Calu3 (cell line): ENCODE measurements around the gene EFNB1. TPM values are rescaled to one million over a fixed set of nuclear protein-coding genes. Genes with fewer than 3 reads are reported as not detected.

ENCODE experiments used
- BruUV-seq: library from RNA; stranded (reverse); fragments of 400-500 nt; replicated peaks from 2 replicates; lab custom pipeline; 2021; lab: Mats Ljungman, UMichigan
- CTCF ChIA-PET: fragments of 300-600 bp; sonication (Branson Sonifier 250); formaldehyde crosslinking; loops from one replicate; lab custom pipeline; 2022; ENCODE audit warnings: antibody characterized with exemption; lab: Charles Lee
- DNase-seq: peaks from one replicate; pipeline ENCODE4 v3.0.0; 2022
- H3K27ac Mint-ChIP-seq: one replicate; pipeline ENCODE4 v1.8.0; 2022; ENCODE audit warnings: mixed read lengths; ENCODE audit not compliant: unreplicated experiment
- H3K27me3 Mint-ChIP-seq: one replicate; pipeline ENCODE4 v1.8.0; 2022; ENCODE audit warnings: mixed read lengths; ENCODE audit not compliant: unreplicated experiment
- H3K36me3 Mint-ChIP-seq: one replicate; pipeline ENCODE4 v1.8.0; 2022; ENCODE audit warnings: mild to moderate bottlenecking, moderate library complexity, mixed read lengths; ENCODE audit not compliant: insufficient read depth, unreplicated experiment
- H3K4me1 Mint-ChIP-seq: one replicate; pipeline ENCODE4 v1.8.0; 2022; ENCODE audit warnings: mild to moderate bottlenecking, low read depth, mixed read lengths; ENCODE audit not compliant: unreplicated experiment
- H3K4me3 Mint-ChIP-seq: one replicate; pipeline ENCODE4 v1.8.0; 2022; ENCODE audit warnings: mild to moderate bottlenecking, low read depth, moderate library complexity, mixed read lengths; ENCODE audit not compliant: unreplicated experiment
- H3K9me3 Mint-ChIP-seq: one replicate; pipeline ENCODE4 v1.8.0; 2022; ENCODE audit warnings: low read depth, mixed read lengths; ENCODE audit not compliant: unreplicated experiment
- CTCF ChIP-seq: fragments of 200-600 bp; IDR thresholded peaks from one replicate; pipeline ENCODE4 v1.8.0; 2022; ENCODE audit warnings: antibody characterized with exemption; ENCODE audit not compliant: unreplicated experiment
- intact Hi-C: fragments of 100-400 bp; cut with micrococcal nuclease; formaldehyde crosslinking; loops from one replicate; pipeline ENCODE4 v1.10.0; 2022; ENCODE audit not compliant: unreplicated experiment
- total RNA-seq: library from RNA; stranded (reverse); gene quantifications from 2 replicates; pipeline ENCODE4 v1.2.3, GENCODE V29; 2022

The EFNB1 gene
- total RNA-seq, 1 experiment from 2014 or later, result 12.6 TPM

- CTCF ChIA-PET, result interaction anchor here (1.0 kb wide), 1 partner anchor 15 kb away, joined by 3 read pairs; no protein-coding TSS in a partner anchor
- H3K4me3 Mint-ChIP-seq, result no peak overlapping the region
- no peaks in the 10 kb centered on the region for H3K9me3 Mint-ChIP-seq
- BruUV-seq, result no TSS peak
- peaks cover 19% of the 10 kb centered on the region for H3K4me1 Mint-ChIP-seq
- H3K27me3 Mint-ChIP-seq, result no peaks in the 10 kb centered on the region
- peak overlapping the region; percentile 1 for H3K27ac Mint-ChIP-seq
- no peak for DNase-seq
- TF ChIP-seq CTCF, result no peak
- intact Hi-C loops, result no loop called here
- H3K36me3 Mint-ChIP-seq, result peaks cover 11% of the 10 kb centered on the region
These were observed 14.2 kb downstream of the EFNB1 start for GRCh38 chrX:68842781-68843581.

- H3K9me3 Mint-ChIP-seq, result no peaks in the 10 kb centered on the region
- no peak overlapping the region for H3K27ac Mint-ChIP-seq
- CTCF ChIA-PET, result no interaction called here
- H3K36me3 Mint-ChIP-seq, result peaks cover 11% of the 10 kb centered on the region
- no peak for TF ChIP-seq CTCF
- H3K4me3 Mint-ChIP-seq, result no peak overlapping the region
- no TSS peak for BruUV-seq
- H3K4me1 Mint-ChIP-seq, result peaks cover 19% of the 10 kb centered on the region
- no peaks in the 10 kb centered on the region for H3K27me3 Mint-ChIP-seq
- DNase-seq, result no peak
- intact Hi-C loops, result no loop called here
These were observed 15.2 kb downstream of the EFNB1 start for GRCh38 chrX:68843992-68844391.

GRCh38 chrX:68844581-68844980, 15.8 kb downstream of the EFNB1 start:
- CTCF ChIA-PET, result no interaction called here
- no TSS peak for BruUV-seq
- Mint-ChIP-seq H3K4me1 (peaks cover 19% of the 10 kb centered on the region), H3K27me3 (no peaks in the 10 kb centered on the region), H3K36me3 (peaks cover 11% of the 10 kb centered on the region), H3K9me3 (no peaks in the 10 kb centered on the region), H3K4me3 (no peak overlapping the region), H3K27ac (no peak overlapping the region)
- intact Hi-C loops, result no loop called here
- DNase-seq, result no peak
- no peak for TF ChIP-seq CTCF

GRCh38 chrX:68846536-68846935, 17.7 kb downstream of the EFNB1 start:
- Mint-ChIP-seq H3K9me3 (no peaks in the 10 kb centered on the region), H3K36me3 (peaks cover 10% of the 10 kb centered on the region), H3K4me1 (peaks cover 18% of the 10 kb centered on the region), H3K27ac (no peak overlapping the region), H3K27me3 (no peaks in the 10 kb centered on the region), H3K4me3 (no peak overlapping the region)
- no peak for DNase-seq
- CTCF ChIA-PET, result no interaction called here
- TF ChIP-seq CTCF, result no peak
- BruUV-seq, result no TSS peak
- intact Hi-C loops, result no loop called here
